Loucy (cell line): ENCODE data around the gene HSPA9.

Experiments
- EZH2phosphoT487 ChIP-seq: fragments of 200-600 bp; IDR thresholded peaks from 2 replicates; pipeline ENCODE4 v1.6.1; 2018; ENCODE audit warnings: antibody characterized with exemption, mild to moderate bottlenecking, moderate library complexity, borderline replicate concordance
- TF ChIP-seq, protein P1 (sequence below): fragments of 200-600 bp; sonication (generic); conservative IDR thresholded peaks from 2 replicates; pipeline ENCODE4 v1.5.1; 2014; ENCODE audit warnings: mild to moderate bottlenecking, antibody characterized with exemption, low read length

DNA sequence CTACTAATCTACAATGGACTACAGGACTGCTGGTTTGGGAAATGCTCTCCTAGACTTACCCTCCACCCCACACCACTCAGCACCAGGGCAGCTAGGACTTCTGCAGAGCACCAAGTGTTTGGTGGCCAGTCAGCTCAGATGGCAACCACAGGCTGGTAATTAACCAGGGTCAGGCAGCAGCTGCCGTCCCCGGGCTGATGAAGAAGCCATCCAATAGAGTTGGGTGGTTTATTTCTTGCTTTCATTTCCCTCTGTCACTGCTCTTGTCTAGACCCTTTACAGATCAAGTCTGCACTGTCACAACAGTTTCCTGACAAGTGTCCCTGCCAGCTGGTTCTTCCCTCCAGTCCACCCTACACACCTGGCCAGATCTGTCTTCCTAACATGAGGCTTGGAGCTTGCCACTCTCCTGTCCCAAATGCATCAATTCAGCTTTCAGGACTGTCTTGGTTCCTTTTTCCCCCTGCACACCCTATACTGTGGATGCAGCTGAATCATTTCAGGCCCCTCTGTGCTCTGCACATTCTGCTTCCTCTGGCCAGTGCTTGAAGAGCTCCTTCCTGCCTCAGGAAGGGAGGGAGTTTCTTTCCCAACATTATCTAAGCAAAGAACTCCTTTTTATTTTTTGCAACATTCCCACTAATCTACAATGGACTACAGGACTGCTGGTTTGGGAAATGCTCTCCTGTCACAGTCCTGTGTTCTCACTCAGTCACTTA lies 30.2 kb upstream of the HSPA9 start:
- TF ChIP-seq, protein P1, sequence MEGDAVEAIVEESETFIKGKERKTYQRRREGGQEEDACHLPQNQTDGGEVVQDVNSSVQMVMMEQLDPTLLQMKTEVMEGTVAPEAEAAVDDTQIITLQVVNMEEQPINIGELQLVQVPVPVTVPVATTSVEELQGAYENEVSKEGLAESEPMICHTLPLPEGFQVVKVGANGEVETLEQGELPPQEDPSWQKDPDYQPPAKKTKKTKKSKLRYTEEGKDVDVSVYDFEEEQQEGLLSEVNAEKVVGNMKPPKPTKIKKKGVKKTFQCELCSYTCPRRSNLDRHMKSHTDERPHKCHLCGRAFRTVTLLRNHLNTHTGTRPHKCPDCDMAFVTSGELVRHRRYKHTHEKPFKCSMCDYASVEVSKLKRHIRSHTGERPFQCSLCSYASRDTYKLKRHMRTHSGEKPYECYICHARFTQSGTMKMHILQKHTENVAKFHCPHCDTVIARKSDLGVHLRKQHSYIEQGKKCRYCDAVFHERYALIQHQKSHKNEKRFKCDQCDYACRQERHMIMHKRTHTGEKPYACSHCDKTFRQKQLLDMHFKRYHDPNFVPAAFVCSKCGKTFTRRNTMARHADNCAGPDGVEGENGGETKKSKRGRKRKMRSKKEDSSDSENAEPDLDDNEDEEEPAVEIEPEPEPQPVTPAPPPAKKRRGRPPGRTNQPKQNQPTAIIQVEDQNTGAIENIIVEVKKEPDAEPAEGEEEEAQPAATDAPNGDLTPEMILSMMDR = no peak
- TF ChIP-seq EZH2phosphoT487 = no peak
